ENCODE results near the gene OSMR.

DNA sequence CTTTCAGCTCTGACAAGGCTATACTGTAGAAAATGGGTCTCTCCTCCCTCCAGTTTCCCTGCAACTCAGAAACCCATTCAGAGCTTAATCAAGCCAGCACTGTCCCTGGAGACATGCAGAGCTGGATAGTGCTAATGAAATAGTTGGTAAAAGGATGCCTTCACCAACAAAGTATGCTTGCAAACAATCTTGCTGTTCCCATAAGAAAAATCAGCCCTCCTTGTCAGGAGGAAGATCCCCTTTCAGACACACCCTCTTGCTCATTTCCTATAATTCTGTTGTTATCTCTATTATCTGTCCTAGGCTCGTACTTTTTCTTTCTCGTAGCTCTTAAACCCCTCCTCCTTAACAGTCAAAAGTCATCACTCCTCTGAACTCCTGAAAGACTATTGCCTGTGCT, 9.9 kb upstream of the OSMR start:
- TF ChIP-seq, protein P1, sequence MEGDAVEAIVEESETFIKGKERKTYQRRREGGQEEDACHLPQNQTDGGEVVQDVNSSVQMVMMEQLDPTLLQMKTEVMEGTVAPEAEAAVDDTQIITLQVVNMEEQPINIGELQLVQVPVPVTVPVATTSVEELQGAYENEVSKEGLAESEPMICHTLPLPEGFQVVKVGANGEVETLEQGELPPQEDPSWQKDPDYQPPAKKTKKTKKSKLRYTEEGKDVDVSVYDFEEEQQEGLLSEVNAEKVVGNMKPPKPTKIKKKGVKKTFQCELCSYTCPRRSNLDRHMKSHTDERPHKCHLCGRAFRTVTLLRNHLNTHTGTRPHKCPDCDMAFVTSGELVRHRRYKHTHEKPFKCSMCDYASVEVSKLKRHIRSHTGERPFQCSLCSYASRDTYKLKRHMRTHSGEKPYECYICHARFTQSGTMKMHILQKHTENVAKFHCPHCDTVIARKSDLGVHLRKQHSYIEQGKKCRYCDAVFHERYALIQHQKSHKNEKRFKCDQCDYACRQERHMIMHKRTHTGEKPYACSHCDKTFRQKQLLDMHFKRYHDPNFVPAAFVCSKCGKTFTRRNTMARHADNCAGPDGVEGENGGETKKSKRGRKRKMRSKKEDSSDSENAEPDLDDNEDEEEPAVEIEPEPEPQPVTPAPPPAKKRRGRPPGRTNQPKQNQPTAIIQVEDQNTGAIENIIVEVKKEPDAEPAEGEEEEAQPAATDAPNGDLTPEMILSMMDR (IDR thresholded peaks at IDR 0.05) = no peak
- no peak for TF ChIP-seq POLR2AphosphoS5 (IDR thresholded peaks at IDR 0.05; ENCODE audit: low read depth, low read length)
